Stimulated activated CD8-positive, alpha-beta memory T cell treated with anti-CD3 and anti-CD28 coated beads, Interleukin-4, amount 100 ng/mL, for 4 hours (primary cell): ENCODE measurements around the gene NFATC2.
"Not testable (repeated sequence)": the region's sequence is repeated elsewhere in the genome, so short reads cannot be mapped to it uniquely, and the experiment has no call there.

Experiments used
- DNase-seq, 2 donors: peaks; one replicate each; pipeline ENCODE4 v3.0.0-alpha.2; 2020; ENCODE audit warnings: low read depth in 2 of 2, low spot score in 1 of 2

The NFATC2 gene

DNA sequence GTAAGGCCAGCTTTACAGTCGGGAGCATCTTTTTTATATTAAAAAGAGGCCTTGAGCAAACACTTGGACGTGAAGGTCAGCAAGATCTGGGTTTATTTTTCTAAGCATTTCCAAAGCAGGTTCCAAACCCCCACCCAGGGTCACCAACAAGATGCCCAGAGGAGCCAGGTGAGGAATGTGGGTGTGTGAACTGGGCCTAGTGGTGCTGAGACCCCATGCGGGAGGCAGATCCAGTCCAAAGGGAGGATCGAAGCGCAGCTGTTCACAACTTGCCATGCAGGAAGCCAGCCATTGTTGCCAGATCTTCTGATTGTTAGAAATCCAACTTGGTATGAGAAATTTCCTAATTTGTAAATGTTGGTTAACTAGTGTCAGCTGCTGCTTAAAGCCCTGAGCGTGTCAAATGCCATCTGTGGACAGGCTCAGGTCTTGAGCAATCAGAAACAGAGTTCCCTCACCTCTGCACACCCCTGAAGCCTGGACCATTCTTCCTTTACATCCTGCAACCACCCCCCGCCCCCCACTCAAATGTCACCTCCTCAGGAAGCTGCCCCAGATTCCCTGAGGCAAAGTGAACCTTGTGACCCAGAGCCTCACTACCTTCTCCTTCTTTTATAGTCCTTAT, 46.5 kb downstream of the NFATC2 start:
- no peak for DNase-seq

DNA sequence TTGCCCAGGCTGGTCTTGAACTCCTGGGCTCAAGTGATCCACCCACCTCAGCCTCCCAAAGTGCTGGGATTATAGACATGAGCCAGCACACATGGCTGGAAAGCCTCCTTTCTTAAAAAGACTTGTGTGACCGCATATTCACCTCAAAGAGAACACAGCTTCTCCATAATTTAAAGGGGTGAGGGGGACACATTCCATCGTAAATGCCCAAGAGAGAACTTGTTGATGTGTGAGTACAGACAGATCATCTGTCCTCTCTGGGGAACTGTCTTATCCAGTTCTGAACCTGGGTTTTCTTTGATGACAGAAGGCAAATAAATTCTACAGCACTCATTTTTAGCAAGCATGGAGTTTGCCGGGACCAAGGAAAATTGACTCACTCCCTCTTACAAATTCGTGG, 47.2 kb downstream of the NFATC2 start:
- no peak for DNase-seq

DNA sequence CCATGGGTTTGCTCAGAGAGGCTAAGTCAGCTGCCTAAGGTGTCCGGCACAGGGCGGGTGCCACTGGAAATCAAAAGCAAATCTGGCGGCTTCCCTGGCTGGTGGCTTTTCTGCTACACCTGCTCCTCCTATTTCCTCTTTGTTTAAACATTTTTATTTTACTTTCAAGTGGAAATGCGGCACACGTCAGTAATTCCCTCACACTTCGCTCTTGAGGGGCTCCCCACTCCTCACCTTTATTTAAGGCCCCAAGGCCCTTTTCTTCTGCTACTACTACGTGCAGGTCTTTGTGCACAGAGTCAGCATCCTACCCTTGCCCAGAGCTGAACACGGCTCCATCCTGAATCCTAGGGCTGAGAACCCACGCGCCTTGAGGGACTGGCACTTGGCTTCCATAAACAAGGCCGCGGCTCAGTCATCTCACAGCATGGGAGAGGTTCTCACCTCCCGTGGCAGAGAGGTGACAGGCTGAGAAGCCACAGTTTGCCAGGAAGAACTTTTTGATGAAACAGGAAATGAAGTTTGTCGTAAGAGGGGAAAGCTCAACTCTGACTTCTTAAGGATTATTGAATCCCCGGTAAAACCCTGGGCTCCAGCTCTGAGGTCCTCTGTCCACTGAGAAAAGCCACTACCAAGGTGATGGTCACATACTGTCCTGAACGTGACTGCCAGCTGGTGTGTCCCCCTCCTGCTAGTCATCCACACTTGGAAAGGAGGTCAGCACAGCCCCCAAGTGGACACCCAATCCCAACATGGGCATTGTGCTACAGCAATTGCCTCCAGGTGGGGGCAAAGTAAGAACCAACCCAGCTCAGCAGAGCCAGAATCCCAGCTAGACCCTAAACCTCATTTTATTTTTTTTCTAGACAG, 48.0 kb downstream of the NFATC2 start:
- DNase-seq: no peak

DNA sequence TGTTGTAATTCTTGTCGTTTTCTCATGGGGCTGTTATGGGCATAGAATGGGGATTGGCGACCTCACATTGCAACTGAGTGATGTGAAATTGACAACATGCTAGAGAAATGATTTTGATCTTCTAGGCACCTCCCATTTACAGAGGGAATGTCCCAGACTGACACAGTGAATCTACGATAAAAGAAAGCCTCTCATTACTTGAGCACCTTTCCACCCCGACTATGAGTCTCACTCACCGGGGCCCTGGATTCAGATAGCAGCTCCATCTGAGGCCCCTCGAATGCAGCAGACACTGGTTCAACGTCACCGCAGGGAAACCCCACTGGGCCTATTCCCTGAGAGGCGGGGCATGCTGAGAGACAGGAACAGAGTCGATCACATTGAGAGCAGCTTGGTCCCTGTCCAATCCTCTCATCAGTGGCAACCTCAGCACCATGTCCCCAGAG, 49.1 kb downstream of the NFATC2 start:
- no peak for DNase-seq

DNA sequence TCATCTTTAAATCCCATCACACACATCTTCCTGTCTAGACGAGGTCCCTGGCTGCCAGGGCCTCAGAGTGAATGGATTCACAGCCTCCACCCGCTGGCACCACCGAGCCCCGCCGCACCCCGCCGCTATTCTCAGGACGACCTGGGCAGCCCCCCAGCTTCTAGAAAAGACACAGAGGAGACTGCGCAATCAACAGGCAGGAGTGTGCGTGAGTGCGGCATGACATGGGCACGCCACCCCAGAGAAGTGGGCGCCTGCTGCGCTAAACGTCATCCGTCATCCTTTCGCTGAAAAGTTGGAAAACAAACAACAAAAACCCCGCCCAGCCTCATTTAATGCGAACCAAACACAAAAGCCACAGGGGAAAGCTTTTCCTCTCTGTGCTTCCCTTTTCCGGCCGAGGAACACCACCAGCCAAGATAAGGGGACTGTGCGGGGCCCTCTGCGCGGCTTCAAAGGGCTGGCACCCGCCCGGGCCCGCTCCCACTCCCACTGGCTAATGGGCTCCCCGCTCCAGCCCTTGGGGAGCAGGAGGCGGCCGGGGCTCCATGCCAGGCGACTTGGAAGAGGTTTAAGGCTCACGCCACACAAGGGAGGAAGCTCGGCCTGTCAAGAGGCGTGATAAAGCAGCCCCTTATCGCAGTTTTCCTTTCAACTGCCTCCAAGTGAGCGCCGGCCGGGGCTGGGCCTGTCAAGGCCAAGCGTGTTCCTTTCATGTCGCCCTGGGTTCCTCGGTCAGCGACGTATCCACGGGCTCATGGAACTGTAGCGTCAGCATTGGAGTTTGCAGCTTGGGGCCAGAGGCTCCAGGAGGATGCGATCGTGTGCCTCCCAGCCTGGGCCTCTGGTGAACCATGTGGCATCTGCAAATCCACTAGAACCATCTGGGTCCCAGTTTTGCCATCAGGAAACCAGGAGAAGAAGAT, 50.1 kb downstream of the NFATC2 start:
- no peak for DNase-seq

DNA sequence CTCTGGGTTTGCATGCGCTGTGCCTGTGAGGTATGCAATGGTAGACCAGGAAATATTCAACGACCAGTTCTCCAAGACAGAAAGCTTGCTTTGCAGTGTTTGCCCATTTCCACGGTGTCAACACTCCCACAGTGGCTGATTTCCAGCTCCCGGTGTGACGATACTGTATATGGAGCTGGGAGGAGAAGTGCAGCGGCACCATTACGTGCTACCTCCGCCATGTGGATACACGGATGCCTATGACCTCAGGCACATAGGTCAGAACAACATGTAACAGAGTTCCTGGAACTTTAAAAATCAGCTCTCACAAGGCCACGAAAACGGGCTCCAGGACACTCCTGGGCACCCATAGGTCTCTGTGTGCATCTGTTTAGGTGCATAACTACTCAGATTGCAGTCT, 51.1 kb downstream of the NFATC2 start:
- DNase-seq: no peak

DNA sequence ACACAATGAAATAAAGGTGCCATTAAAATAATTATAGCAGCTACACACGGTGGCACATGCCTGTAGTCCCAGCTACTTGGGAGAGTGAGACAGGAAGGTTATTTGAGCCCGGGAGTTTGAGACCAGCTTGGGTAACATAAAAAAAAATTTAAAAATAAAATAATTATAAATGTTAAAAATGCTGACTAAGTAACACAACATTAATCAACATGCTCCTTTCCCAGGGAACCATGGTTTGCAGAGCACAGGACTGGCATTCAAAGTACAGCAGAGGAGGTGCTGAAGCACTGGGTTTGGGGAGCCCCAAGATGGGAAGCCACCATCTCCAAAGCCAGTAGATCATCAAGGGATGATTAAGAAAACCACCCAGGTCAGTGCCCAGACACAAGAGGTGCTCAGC, 51.9 kb downstream of the NFATC2 start:
- DNase-seq: no peak

DNA sequence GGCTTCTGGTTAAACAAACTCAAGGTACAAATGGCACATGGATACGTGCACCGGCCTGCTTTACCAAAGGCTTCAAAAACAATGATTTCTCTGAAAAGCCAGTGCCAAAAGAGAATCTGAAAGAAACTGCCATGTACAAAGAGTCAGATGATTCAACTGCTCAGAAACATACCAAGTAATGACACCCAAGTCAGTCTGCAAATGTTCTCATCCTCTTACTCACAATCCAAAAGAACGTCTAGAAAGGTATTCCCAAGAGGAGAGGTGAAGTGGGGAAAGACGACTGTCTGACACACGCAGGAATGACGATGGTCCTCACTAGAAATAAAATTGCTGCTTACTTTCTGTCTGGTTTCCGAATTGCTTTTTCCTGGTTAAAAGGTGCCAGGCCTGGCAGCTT, 52.9 kb downstream of the NFATC2 start:
- DNase-seq: no peak

DNA sequence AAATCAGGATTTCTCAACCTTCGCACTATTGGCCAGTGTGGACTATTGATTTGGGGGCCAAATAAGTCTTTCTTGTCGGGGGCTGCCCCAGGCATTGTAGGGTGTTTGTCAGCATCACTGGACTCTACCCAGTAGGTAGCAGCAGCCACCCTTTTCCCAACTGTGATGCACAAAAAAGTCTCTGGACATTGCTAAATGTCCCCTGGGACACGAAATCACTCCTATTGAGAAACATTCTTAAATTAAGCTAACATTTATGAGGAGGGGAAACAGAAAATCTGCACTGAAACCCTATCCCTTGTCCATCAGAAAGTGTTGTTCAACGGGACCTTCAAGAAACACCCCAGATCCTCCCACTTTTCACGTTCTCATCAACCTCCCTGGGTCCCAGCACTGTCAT, 54.2 kb downstream of the NFATC2 start:
- no peak for DNase-seq

DNA sequence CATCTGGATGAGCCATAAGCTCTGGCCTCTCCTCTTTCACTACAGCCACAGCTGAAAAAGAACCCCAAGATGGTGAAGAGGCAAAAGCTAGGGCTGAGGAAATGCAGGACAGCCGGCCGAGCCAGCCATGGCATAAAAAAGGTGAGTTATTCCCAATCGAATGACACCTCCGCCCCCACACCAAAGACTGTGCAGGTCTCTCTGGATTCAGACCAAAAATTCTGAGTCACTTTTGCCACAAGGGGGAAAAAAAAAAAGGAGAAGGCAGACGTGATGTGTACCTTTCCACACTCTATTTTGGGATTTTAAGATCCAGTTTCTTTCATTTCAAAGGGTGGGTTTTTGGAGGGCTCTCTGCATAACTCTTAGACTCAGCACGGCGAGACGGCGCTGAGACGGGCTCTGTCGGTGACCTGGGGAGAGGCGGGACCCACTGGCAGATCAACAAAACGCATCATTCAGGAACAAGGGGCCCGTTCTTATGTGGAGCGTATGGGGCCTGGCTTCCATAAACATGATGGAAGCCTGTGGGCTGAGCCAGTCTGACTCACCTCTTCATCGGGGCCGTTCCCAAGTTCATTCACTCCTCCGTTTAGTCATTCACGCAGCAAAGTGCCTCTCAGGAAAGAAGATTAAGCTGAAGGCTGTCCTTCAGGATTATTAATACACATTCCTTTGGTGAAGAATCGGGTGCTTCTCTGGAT, 54.8 kb downstream of the NFATC2 start:
- DNase-seq: no peak

DNA sequence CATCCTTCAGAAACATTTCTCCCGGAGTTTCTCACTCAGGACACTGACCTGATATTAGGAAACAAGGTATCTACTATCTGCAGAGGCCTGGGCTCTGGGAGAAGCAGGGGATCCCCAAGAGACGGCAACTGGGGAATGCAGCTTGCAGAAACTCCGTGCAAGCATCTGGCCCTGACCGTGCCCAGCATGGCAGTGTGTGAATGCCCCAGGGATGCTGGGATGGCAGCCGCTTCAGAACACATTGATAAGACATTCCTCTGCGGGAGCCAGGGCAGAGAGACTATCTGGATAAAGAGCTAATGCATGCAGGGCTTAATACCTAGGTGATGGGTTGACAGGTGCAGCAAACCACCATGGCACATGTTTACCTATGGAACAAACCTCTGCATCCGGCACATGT, 55.4 kb downstream of the NFATC2 start:
- no peak for DNase-seq

DNA sequence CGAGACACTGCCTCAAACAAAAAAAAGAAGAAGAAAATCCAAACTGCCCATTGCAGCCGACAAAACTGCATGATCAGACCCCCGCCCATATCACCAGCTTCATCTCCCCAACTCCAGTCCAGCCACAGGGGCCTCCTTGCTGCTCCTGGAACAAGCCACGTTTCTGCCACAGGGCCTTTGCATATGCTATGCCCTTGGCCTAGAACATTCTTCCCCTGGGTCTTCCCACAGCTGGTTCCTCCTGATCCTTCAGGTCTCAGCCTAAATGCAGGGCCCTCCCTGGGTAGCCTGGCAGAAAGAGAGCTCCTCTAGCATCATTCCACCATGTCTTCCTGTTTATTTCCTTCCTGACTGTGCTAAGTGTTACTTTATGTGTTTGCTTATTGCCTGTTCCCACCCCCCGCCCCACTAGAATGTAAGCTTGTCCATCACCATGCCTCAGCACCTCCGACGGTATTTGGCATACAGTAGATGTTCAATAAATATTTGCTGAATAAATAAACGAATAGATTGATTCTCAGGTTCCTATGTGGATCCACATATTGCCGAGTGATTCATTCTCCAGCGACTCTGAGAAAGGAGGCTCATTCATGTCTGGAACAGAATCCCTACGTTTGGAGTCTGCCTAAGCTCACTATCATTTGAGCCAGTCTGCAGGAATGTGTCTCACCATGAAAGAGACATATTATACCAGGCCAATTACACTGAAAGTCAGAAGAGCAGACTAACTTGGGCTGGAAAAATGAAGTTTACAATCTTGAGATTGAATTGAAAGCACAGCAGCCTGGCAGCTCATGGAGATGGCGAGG, 56.1 kb downstream of the NFATC2 start:
- DNase-seq: no peak

DNA sequence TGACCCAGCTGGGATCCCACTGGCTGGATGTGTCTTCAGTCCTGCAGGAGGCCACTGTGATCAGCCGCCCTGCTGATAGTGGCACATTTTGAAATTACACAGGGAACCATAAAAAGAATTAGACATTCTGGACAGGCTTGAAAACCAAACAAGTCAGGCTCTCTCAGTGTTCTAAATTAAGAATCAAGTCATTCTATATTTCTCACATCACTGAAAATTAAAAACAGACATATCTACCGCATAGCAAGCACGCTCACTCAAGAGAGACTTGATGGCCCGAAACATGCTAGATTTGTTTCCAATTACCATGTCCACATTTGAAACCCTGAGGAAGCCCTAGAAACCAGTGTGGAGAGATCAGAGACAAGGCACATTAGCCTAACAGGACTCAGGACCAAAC, 57.7 kb downstream of the NFATC2 start:
- DNase-seq: no peak

DNA sequence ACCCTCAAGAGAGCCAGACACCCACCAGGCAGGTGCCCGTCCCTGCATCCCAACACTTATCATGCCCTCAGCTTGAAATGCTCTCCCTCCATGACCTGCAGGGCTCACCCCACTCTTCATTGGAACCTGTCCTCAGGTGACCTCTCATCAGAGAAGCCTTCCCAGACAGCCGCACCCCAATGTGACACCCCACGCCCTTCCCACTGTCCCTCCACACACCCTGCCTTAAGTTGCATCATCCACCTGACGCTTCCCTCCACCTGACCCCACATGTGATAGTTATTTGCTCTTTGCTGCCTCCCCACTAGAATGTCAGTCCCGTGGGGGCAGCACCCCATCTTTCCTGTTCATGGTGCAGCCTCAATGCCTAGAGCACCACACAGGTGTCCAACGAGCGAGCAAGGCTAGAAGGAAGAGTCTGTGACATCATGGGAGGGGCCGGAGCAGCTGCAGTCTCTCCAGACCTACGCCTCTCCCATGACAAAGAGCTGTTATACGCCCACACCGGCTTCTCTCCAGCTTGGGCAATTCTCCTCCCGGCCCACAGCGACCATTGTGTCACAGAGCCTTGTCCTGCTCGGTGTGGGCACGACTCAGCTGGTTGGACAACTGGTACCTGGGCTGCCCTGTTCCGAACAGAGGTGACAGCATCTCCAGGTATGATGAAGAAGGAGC, 58.2 kb downstream of the NFATC2 start:
- no peak for DNase-seq

DNA sequence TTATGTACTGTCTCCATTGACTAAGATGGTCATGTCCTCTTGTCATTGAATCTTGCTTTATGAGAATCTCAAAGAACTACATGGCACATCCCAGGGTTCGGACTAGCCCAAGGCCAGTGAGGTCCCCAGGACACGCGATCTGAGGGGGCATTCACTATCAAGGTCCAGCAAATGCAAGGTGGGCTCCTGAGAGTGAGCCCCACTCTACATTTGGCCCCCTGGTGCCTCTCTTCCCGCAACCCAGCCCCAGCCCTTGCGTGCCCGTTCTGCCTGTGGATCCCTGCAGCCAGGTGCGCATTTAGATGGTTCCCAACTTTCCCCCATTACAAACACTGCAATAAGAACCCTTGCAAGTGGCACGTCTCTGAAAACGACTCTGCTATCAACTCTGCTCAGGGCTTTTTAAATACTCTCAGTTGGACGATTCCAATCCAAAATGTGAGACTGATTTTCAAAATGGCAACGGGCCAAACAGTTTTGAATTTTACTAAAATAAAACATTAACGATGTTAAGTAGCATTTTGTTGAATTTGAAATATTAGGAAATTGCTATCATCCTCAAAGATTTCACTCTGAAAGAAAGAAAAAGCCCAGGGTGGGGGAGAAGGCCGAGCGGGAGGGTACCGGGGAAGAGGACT, 59.6 kb downstream of the NFATC2 start:
- no peak for DNase-seq

DNA sequence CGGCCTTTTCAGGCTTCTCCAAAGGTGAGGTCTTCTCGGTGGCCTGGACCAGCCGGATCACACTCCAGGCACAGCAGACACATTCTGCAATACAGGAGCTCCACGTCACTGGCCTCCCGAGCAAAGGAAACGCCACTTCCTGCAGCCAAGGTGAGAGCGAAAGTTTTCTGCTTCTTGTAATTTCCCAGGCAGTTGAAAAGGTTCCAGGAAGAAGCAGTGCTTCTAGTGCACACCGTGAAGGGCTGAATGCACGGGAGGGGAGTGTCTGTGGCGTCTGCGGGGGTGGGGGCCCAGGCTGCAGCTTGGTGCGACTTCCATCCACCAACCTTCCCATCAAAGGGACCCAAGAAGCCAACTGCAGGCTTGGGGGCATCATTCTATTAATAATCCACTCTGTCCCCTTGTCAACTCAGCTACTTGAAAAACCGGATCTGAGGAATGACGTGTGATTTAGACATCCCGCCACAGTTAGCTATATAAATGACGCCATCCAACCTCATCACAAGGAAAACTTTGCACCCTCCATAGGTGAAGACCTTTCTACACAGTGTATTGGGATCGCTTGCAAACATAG, 61.1 kb downstream of the NFATC2 start:
- DNase-seq: no peak

DNA sequence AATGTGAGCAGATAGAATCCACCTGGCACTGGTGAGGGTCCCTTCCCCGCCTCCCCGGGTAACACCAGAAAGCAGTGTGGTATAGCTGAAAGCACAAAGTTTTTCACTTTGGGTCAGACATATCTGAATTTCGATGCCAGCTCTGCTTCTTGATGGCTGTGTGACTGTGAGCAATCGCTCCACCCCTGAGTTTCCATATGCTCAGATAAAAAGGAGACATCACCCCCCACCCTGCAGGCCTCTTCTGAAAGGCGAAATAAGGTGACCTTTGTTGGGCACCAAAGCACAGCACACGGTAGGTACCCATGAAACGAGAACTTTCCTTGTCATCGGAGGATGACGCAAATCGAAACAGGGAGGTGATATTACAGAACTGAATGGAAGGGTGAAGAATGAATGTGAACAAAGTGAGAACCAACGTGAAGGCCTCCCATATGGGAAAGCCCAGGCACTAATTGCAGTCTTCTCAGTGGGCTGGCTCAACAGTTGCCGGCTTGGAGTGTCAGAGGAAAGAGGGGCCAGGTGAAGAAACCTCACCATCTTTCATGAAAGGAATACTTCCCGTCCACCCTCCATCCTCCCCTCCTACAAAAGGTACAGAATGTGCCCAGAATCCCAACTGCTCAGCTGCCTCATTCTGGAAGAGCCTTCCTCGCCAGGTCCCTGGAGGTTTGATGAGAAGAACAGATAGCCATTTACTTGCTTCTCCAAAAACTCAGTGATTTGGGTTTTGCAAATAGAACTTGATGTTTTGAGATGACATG, 61.8 kb downstream of the NFATC2 start:
- DNase-seq: no peak

DNA sequence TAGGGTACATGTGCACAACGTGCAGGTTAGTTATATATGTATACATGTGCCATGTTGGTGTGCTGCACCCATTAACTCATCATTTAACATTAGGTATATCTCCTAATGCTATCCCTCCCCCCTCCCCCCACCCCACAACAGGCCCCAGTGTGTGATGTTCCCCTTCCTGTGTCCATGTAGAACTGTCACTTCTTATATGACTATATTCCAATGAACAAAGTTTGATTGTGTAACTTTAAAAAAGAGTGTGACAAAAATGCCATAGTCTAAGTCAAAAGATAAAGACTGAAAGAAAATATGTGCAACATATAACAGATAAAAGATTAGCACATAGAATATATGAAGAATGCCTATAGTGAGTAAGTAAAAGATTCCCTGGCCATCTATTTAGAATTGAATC, 66.4 kb downstream of the NFATC2 start:
- not testable (repeated sequence) for DNase-seq
